ENCODE results near the gene ARRB1.
A peak's percentile ranks its signal among the peaks of the same experiment; 100 is the strongest.

Gene ARRB1

DNA sequence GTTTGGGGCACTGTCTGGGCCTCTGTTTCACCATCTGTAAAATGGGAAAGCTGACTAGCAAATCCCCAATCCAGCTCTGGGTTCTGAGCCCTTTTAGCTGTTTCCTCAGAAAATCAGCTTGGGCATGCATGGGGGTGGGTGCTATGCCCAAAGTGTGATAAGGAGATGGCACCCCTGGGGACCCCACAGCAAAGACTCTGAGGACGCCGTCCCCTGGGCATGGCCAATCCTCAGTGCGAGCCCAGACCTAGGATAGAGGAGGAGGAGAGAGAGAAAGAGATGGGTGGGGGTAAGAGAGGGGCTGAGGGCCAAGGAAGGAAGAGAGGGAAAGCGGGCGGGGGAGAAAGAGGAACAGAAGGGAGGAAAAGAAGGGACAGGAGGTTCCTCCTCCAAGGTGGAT is 79.1 kb downstream of the ARRB1 start:
- peak in 4 of 42 donors; percentile 1 to 8 (median 5) for DNase-seq
- intact Hi-C loops (cut with DNase I) = loop anchor here (10.0 kb wide), 1 partner anchor 262 kb away; no protein-coding TSS in a partner anchor

DNA sequence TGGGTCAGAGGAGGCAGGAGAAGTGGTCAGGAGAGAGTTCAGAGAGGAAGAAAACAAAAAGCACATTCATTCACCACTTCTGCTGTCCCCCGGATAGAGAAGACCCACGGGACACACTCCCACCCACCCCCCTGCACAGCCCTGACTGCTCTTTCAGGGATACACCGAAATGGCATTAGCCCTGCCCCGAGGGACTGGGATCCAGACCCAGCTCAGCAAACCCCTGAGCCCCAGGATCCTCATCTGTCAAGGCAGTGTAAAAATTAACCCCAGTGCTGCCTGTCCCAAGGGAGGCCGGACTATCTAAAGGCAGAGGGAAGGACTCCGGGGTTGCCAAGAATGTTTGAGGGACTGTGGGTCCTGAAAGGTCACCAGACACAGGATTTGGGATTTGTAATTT is 79.7 kb downstream of the ARRB1 start:
- DNase-seq = peak in 3 of 42 donors; percentile 2 to 11 (median 2)
- intact Hi-C loops (cut with DNase I) = loop anchor here (10.0 kb wide), 1 partner anchor 263 kb away; no protein-coding TSS in a partner anchor

DNA sequence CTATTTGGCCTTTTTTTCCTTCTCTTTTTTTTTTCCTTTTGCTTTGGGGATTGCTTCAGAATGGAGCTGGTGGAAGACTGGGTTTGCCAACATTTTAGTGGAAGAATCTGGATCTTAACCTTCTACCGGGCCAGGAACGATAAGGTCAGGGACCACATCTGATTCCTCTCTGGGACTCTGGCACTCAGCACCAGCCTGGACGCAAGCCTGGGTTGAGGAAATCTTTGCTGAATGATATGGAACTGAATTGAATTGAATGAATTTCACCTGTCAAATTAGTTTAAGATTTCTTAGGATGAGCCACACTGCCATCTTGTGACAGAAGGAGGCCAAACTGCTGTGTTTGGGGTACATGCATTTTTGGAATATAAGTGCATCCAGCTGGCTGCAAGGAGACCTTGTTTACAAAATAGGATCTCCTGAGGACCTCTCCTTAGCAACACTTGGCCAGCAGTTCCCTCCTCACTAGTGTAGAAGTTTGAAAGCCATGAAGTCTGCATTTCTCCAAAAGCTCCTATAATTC is 80.5 kb downstream of the ARRB1 start:
- intact Hi-C loops (cut with DNase I) = loop anchor here (10.0 kb wide), 1 partner anchor 264 kb away; no protein-coding TSS in a partner anchor
- DNase-seq = peak in 8 of 42 donors; percentile 2 to 18 (median 10)

DNA sequence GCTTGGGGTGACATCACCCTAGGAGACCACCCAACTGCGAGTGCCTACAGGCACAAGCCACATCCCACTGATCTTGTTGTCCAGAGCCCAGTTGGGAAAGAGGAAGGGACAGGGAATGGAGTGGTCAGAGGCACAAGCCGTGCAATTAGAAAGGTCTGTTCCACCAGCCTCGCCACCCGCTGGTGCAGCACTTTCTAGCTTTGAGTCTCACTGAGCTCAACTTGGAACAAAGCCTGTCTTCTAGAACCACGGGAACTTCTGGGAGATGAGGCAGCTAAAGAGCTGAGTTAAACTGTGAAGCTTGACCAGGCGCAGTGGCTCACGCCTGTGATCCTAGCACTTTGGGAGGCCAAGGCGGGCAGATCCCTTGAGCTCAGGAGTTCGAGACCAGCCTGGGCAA is 81.6 kb downstream of the ARRB1 start:
- intact Hi-C loops (cut with DNase I) = loop anchor here (10.0 kb wide), 1 partner anchor 265 kb away; no protein-coding TSS in a partner anchor
- DNase-seq = peak in 8 of 42 donors; percentile 5 to 20 (median 8)

DNA sequence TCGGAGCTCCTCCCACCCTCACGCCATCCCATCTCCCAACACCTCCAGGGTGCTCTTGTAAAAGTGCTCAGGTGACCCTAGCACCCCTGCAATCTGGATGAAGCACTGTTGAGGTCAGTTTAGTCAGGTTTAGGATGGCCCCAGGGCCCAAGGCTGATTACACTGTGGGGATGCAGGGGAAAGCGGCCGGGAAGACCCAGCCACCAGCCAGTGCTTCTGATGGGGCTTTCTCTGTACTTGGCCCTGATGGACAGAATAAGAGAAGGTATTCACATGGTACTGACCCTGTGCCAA is 82.1 kb downstream of the ARRB1 start:
- intact Hi-C loops (cut with DNase I) = no loop called here
- DNase-seq = peak in 4 of 42 donors; percentile 1 to 10 (median 4)

DNA sequence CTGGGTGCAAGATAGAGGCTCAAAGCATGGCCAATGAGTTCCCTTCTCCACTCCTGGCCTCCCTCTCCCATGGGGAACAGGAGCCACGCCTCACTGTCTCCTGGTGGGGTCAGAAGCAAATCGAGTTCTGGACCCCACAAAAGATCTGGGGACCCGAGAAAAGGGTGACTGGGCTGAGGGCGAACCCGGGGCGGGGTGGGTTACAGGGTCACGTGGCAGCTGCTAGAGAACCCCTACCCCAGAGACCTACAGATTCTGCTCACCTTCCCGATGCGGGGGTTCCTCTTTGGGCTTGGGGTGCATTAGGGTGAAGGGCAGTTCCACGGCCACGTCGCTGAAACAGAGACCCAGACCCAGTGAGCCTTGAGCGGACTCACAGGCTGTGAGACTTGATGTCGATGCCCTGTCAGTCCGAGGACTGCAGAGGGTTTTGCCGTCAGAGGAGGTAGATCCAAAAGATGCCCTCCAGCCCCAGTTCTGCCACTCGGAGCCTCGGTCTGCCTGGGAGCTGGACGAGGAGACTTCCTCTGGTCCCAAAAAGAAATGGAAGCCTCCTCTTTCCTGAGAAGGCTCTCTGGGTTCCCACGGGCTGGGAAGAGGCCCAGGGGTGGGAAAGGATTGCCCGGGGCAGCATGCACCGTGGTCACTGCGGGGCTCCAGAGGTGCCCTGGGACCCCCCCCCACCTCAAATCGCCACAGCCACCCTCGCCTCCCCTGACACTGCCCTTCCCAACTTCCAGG is 82.7 kb downstream of the ARRB1 start:
- peak in 9 of 42 donors; percentile 4 to 23 (median 8) for DNase-seq

DNA sequence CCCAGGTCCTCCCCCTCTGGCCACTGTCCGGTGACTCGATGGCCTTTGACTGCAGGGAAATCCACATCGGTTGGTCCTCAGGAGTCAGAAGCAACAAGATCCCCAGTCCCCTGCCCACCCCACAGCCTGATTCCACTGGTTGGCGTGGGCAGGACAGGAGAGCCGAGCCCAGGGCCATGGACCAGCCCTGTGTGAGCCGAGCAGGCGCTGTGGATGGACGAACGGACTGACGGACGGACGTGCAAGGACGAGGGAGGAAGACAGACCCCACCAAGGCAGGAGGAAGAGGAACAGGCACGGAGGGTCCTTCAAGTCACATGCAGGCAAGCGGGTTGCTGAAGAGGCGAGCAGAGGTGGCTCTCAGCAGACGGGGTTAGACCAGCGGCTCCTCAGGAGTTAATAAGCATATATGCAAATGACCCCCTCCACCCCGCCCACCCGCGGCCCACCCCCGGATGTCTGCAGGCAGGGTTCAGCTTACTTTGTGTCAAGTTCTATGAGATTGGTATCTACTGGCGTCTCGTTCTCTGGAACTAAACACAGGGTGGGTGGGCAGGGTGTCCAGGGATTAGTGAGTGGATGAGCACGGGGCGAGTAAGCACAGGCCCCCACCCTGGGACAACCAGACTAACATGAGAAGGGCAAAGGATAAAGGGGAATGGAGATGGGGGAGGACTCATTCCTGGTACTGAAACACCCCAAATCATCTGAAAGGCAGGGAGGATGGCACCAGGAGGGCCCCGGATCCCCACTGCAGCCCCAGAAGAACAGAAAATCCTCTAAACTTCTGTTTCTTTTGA is 84.1 kb downstream of the ARRB1 start:
- intact Hi-C loops (cut with DNase I) = no loop called here
- DNase-seq = peak in 8 of 42 donors; percentile 6 to 29 (median 14)

More for the DNA sequence above, 82.7 kb downstream of the ARRB1 start:
- intact Hi-C loops (cut with DNase I) = no loop called here

DNA sequence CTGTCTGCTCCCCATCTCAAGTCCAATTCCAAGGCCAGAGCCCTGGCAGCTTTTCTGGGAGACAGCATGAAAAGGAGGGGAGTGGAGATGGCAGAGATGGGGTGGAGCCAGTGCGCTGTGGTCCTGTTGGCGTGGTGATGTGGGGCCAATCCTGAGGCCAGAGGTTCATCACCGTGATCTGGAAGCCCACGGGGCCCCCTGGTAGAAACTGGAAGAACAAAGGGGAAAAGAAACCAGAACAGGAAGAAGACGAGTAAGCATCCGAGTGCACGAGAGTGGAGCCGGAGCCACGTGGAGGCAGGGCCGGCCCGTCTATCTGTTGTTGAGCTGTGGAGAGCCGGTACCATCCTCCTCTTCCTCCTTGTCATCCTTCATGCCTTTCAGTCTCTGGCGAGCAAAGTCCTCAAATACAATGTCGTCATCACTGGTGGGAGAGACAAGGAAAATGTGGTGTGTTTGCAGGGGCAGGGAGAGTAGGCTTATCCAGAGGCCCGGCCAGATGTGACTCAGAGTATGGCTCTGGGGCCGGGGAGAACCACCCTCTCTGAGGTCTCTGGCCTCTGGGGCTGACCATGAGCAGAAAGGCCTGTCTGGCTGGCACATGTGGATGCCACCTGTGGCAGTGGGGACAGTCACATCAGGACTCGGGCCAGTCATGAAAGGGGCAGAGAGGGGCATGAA is 85.5 kb downstream of the ARRB1 start:
- intact Hi-C loops (cut with DNase I) = no loop called here
- peak in 11 of 42 donors; percentile 9 to 37 (median 29) for DNase-seq

DNA sequence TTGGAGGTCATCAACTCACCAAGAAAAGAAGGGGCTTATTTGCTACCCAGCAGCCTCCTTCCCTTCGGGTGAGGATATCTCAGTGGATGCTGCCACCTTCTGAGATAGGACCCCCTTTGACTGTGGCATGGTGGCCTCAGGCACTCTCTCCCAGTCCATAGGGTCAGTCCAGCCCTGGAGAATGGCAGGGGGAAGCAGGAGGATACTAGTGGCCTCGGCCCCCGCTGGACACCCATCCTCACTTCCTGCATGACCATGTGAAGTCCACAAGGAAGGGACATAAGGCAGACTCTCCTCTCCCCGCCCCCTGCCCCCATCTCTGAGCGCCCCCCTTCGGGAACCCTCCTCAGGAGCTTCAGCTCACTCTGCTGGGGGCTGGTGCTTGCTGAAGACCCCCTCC is 86.5 kb downstream of the ARRB1 start:
- peak in 8 of 42 donors; percentile 5 to 34 (median 14) for DNase-seq
- intact Hi-C loops (cut with DNase I) = no loop called here

DNA sequence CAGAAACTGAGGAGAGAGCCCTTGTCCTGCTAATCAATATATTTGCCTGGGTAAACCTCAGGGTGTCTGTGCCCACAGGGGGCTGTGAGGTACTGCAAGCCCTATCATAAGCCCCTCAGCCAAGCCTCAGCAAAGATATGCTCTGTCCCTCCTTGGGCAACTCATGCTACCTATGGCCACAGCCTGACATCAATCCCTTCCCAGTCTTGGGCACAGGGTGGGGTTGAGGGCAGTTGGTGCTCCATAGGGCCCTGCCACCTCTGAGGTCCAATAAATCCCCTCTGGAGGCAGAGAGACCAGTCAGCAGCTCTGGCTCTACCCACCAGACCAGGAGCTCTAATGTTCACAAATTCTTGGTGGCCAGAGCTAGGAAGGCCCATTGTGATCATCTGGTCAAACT is 87.1 kb downstream of the ARRB1 start:
- intact Hi-C loops (cut with DNase I) = no loop called here
- peak in 6 of 42 donors; percentile 3 to 29 (median 22) for DNase-seq

DNA sequence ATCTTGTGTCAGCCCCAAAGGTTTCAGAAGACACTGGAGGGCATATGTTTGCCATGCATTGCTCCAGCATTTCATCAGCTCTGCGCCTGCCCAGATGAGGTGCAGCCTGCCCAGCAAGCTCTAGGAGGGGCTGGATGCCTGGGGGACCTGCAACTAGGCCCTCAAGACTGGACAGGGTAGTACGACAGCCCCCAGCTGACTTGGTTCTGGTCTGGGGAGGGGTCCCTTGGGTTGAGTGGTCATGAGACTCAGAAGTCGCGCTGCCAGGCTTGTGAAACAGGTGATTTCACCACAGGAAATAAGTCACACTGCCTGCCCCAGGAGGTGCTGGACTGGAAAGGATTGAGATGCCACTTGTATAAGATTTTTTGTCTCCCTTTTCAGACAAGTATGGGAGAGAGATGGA is 87.5 kb downstream of the ARRB1 start:
- intact Hi-C loops (cut with DNase I) = no loop called here
- DNase-seq = peak in 8 of 42 donors; percentile 12 to 34 (median 26)

DNA sequence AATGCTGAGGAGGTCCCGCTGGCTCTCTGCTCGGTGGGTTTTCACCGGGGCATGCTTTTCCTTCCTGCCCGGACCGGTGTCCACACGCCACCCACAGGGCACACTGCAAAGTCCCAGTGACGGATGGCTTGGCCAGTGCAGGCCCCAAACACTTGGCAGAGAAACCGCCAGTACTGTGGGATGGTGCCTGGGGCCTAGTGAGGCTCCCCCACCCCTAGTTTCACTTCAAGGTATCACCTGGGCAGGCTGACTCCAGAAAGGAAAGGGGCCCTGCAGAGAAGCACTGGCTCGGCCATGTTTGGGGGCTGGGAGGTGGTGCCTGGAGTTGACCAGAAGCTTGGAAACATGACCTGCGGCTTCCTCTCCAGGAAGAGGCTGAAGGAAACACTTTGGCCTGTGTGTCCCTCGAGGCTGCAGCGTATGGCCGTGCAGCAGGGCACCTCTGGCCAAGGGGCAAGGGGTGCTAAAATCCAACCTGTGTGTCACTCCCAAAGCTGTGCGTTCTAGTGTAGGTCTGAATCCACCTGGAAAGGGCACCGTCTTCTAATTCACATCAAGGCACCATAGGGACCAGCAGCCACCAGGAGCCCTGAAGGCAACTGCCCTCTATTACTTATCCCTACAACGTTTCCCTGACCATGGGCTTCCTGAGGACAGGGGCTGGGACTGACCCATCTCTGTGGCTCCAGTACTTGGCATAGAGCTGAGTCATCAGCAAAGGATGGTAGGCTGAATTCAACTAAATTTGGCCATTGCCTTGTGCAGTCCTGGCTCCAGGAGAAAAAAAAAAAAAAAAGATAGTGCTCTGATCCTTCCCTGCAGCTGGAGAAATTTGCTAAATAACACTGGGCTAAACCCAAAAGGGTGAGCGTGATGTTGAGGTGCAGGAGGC is 88.3 kb downstream of the ARRB1 start:
- DNase-seq = peak in 9 of 42 donors; percentile 12 to 36 (median 18)
- intact Hi-C loops (cut with DNase I) = no loop called here

DNA sequence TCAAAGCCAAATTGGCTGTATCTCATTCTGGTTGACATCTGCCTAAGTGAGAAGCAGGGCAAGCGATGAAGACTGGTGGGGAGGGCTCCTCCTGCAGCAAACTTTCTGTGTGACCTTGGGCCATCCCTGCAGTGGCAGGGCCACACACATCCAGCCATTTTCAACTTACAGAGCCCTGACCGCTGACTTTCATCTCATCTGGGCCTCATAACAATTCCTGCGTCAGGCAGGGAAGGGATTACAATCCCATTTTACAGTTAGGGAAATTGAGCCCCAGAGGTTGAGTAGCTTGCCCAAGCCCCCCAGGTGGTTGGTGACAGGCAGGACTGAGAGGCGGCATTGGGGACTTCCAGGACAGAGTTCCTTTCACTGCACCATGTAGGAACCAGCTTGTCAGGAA is 89.0 kb downstream of the ARRB1 start:
- DNase-seq = peak in 8 of 42 donors; percentile 7 to 24 (median 10)
- intact Hi-C loops (cut with DNase I) = no loop called here

DNA sequence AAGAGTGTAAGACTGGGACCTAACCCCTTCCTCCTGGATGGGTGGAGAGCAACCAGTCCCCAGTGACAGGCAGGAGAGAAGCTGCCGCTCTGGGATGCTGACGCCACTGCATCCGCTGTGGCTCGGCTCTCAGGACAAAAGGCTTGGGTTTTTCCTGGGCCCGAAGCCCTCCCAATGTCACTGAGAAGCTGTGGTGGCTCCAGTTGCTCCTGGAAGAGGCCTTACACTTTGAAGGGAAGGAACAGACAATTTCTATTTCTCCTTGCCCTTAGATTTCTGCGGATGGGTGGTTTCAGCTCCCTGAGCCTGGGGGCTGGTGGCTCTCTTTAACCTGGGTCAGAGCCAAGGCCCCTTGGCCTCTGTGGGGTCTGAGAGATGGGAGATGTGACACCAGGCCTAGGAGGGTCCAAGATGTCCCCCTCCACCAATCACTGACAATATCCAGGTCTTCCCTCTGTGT is 89.5 kb downstream of the ARRB1 start:
- intact Hi-C loops (cut with DNase I) = no loop called here
- peak in 8 of 42 donors; percentile 8 to 31 (median 15) for DNase-seq

DNA sequence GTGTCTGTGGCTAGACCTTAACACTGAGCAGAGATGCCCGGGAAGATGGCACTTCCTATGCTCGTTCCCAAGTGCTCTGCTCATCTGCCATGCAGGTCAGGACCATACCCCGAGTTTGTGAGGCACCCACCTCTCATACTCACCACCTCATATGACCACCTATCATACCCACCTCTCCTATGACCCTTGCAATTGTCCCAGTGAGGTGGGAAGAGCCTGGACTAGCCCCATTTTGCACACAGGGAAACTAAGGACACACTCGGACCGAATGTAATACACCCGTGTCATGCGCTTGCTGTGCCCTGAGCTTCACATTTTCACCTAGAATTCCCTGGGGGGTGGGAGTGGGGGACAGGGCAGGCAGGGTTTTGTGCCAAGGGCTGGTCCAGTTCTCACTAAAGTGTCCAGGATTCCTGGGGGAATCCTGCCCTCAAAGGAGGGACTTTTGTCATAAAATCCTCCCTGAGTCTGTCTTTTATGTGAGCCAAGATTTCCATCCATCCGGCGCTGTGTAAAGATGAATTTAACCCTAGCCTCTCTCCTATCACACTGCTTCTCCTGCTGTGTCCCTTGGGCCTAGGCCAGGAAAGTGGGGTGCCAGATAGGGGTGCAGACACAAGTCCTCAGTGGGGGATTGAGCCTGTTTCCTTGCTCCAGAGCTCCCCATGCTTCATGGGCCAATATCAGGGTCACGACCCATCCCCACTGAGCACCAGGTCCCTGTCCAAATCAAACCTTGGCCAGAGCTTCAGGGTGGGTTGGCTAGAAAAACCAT is 90.9 kb downstream of the ARRB1 start:
- intact Hi-C loops (cut with DNase I) = no loop called here

DNA sequence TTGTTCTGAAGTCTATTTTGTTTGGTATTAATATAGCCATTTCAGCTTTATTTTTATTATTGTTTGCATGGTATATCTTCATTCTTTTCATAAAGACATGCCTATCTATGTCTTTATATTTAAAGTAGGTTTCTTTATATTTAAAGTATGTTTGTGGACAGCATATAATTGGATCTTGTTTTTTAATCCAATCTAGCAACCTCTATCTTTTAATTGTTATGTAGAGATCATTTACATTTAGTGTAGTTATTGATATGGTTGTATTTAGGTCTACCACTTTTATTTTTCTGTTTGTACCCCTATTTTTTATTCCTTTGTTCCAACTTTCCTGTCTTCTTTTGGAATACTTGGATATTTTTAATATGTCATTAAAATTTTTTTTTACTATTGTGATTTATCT is 97.1 kb downstream of the ARRB1 start:
- no peak for DNase-seq
- intact Hi-C loops (cut with DNase I) = no loop called here

More for the DNA sequence above, 90.9 kb downstream of the ARRB1 start:
- DNase-seq = peak in 12 of 42 donors; percentile 0 to 37 (median 11)

DNA sequence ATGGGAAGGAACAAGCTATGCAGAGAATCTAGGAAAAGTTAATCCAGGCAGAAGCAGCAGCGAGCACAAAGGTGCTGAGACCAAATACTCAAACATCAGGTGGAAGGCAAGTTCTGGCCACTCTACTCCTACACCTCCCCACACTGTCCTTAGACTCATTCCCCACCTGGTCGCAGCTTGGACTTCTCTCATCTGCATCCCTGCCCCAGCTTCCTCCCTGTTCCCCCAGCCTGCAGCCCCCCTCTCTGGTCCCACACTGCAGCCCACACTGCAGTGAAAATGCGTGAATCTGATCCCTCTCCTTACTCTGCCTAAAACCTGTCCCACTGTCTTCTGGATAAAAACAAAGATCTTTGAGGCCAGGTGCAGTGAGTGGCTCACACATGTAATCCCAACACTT is 101.8 kb downstream of the ARRB1 start:
- intact Hi-C loops (cut with DNase I) = loop anchor here (2.0 to 5.0 kb wide), 3 partner anchors 105 to 322 kb away; no protein-coding TSS in a partner anchor
- DNase-seq = peak in 6 of 42 donors; percentile 1 to 11 (median 4)
